Smooth muscle cell (in vitro differentiated cells): ENCODE results near the gene PRR7. TPM values are rescaled to one million over a fixed set of nuclear protein-coding genes. Genes with fewer than 3 reads are reported as not detected.

Experiments
- DNase-seq: peaks from one replicate; lab custom pipeline; 2025; ENCODE audit not compliant: unreplicated experiment; lab: John Stamatoyannopoulos, UW
- H2AFZ ChIP-seq: fragments of 200-600 bp; sonication (generic); 2 replicates; pipeline ENCODE4 v1.6.0; 2016; ENCODE audit warnings: antibody characterized with exemption, low read depth, mild to moderate bottlenecking
- H3F3A ChIP-seq: fragments of 200-600 bp; sonication (generic); 2 replicates; pipeline ENCODE4 v1.6.0; 2017; ENCODE audit warnings: antibody characterized with exemption, low read depth
- H3K27ac ChIP-seq: fragments of 200-600 bp; sonication (generic); 2 replicates; pipeline ENCODE4 v1.5.1; 2016; ENCODE audit warnings: low read depth, mild to moderate bottlenecking
- H3K27me3 ChIP-seq: fragments of 200-600 bp; sonication (generic); 2 replicates; pipeline ENCODE4 v1.6.1; 2016; ENCODE audit warnings: low read depth, mild to moderate bottlenecking
- H3K36me3 ChIP-seq: fragments of 200-600 bp; sonication (generic); 2 replicates; pipeline ENCODE4 v1.5.1; 2016; ENCODE audit warnings: low read depth
- H3K4me1 ChIP-seq: fragments of 200-600 bp; sonication (generic); 2 replicates; pipeline ENCODE4 v1.5.1; 2016; ENCODE audit warnings: low read depth
- H3K4me2 ChIP-seq: fragments of 200-600 bp; sonication (generic); 2 replicates; pipeline ENCODE4 v1.6.0; 2016; ENCODE audit warnings: mild to moderate bottlenecking
- H3K4me3 ChIP-seq: fragments of 200-600 bp; sonication (generic); 2 replicates; pipeline ENCODE4 v1.5.1; 2016; ENCODE audit warnings: mild to moderate bottlenecking
- H3K79me2 ChIP-seq: fragments of 200-600 bp; sonication (generic); 2 replicates; pipeline ENCODE4 v1.6.0; 2016; ENCODE audit warnings: low read depth, mild to moderate bottlenecking
- H3K9ac ChIP-seq: fragments of 200-600 bp; sonication (generic); 2 replicates; pipeline ENCODE4 v1.6.0; 2016; ENCODE audit warnings: low read depth
- H3K9me3 ChIP-seq: fragments of 200-600 bp; sonication (generic); replicated peaks from 2 replicates; pipeline ENCODE4 v1.5.1; 2016; ENCODE audit warnings: low read depth
- H4K20me1 ChIP-seq: fragments of 200-600 bp; sonication (generic); 2 replicates; pipeline ENCODE4 v1.6.0; 2016; ENCODE audit warnings: low read depth
- WGBS: methylation state at CpG from one replicate; pipeline ENCODE4 v1.1.7; 2016; ENCODE audit warnings: low lambda C conversion rate; 5-methylcytosine and 5-hydroxymethylcytosine counted together
- polyA plus RNA-seq: library from polyadenylated mRNA; unstranded; fragments of >200 nt; fragmentation: Nextera tagmentation; extraction: Ambion mirVana; gene quantifications from 2 replicates; pipeline ENCODE4 v1.2.1, GENCODE V29; 2016
- total RNA-seq: library from RNA; depleted of rRNA; stranded (reverse); fragments of >200 nt; gene quantifications from 2 replicates; pipeline ENCODE4 v1.2.3, GENCODE V29; 2014
- TF ChIP-seq, protein P1 (sequence below): fragments of 200-600 bp; sonication (generic); IDR thresholded peaks from 2 replicates; pipeline ENCODE4 v1.5.1; 2017; ENCODE audit warnings: borderline replicate concordance, mild to moderate bottlenecking, antibody characterized with exemption; ENCODE audit not compliant: insufficient read depth, poor library complexity, severe bottlenecking

The PRR7 gene
- total and polyA plus RNA-seq, 2 experiments from 2014 or later = 6.5 to 31.9 TPM

DNA sequence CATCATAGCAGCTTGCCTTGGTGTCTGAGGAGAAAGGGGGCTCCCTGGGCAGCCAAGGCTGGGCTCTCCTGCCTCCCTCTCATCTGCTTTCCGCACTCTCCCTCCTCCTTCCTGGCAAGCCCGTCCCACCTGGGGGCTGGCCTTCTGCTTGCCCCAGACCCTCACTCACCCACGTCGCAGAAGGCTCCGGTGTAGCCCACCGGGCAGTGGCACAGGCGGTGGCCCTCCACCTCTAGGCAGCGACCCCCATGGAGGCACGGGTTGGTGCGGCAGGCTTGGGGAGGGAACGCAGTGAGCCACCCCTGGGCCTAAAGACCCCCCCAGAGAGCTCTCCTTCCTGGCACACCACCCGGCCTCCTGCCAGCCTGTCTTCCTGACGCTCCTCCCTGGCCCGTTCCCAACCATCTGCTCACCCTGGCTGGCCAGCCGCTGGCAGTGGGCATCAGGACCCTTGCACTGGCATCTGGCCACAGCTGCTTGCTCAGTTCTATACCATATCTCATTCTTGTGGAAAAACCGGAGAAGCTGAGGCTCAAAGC lies 41.9 kb upstream of the PRR7 start:
- 65% methylated on average over 16 of the region's 16 CpGs for WGBS
- Histone ChIP-seq H3K79me2 (no peaks in the 10 kb centered on the region), H3F3A (peaks cover 9% of the 10 kb centered on the region), H3K9ac (no peak overlapping the region), H3K27me3 (peaks cover 23% of the 10 kb centered on the region), H3K27ac (no peak overlapping the region), H3K9me3 (no peaks in the 10 kb centered on the region), H3K36me3 (no peaks in the 10 kb centered on the region), H3K4me3 (peak overlapping the region; percentile 62), H2AFZ (peak overlapping the region; percentile 89), H4K20me1 (no peaks in the 10 kb centered on the region), H3K4me2 (peak overlapping the region; percentile 96), H3K4me1 (peaks cover 18% of the 10 kb centered on the region)
- no peak for DNase-seq
- TF ChIP-seq, protein P1, sequence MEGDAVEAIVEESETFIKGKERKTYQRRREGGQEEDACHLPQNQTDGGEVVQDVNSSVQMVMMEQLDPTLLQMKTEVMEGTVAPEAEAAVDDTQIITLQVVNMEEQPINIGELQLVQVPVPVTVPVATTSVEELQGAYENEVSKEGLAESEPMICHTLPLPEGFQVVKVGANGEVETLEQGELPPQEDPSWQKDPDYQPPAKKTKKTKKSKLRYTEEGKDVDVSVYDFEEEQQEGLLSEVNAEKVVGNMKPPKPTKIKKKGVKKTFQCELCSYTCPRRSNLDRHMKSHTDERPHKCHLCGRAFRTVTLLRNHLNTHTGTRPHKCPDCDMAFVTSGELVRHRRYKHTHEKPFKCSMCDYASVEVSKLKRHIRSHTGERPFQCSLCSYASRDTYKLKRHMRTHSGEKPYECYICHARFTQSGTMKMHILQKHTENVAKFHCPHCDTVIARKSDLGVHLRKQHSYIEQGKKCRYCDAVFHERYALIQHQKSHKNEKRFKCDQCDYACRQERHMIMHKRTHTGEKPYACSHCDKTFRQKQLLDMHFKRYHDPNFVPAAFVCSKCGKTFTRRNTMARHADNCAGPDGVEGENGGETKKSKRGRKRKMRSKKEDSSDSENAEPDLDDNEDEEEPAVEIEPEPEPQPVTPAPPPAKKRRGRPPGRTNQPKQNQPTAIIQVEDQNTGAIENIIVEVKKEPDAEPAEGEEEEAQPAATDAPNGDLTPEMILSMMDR = no peak

DNA sequence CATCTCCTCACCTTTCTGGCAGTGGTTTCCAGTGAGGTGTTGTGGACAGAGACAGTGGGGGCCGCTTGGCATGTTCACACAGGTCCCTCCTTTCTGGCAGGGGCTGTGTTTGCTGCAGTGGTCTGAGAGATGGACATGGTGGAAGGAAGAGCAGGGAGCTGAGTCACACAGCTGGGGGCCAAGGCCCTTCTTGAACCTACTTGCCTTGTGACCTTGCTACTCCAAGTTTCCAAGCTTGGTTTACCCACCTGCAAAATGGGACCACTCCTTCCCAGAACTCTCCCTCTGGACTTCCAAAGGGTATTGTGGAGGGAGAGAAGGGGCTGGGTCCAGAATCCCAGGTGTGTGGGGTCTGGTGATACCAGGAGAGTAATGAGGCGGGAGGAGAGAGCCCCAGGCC lies 41.3 kb upstream of the PRR7 start:
- H3K4me2 ChIP-seq = no peak overlapping the region
- no peak overlapping the region for H3K27ac ChIP-seq
- H3K4me1 ChIP-seq = peaks cover 18% of the 10 kb centered on the region
- TF ChIP-seq, protein P1 = no peak
- H3K27me3 ChIP-seq = peaks cover 23% of the 10 kb centered on the region
- no peak overlapping the region for H3K4me3 ChIP-seq
- no peak for DNase-seq
- WGBS = 80% methylated on average over 2 of the region's 2 CpGs
- H3K9me3 ChIP-seq = no peaks in the 10 kb centered on the region
- H3F3A ChIP-seq = peaks cover 9% of the 10 kb centered on the region
- no peak overlapping the region for H2AFZ ChIP-seq
- no peaks in the 10 kb centered on the region for H4K20me1 ChIP-seq
- H3K36me3 ChIP-seq = no peaks in the 10 kb centered on the region
- no peaks in the 10 kb centered on the region for H3K79me2 ChIP-seq
- H3K9ac ChIP-seq = no peak overlapping the region

DNA sequence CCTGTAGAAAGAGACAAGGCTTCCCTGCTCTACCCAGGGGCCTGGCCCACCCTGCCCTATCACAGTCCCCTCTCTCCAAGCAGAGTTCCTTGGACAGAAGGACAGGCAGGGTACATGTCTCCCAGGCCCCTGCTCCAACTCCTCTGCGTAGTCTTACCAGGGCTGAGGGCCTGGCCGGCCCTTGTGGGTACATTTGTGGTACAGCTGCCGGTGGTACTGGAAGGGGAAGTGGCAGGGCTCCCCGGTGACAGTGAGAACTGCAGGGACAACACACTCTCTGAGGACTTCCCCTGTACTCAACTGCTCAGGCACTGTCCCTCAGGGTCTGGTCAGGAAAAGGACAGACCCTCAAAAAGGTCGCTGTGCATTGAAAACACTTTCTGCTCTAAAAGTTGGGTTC lies 40.8 kb upstream of the PRR7 start:
- no peak for DNase-seq
- Histone ChIP-seq H2AFZ (no peak overlapping the region), H3K4me2 (no peak overlapping the region), H3K27me3 (peaks cover 23% of the 10 kb centered on the region), H3K9me3 (no peaks in the 10 kb centered on the region), H3K4me3 (no peak overlapping the region), H3K9ac (no peak overlapping the region), H3K4me1 (peaks cover 18% of the 10 kb centered on the region), H3K79me2 (no peaks in the 10 kb centered on the region), H3F3A (peaks cover 9% of the 10 kb centered on the region), H3K27ac (no peak overlapping the region), H3K36me3 (no peaks in the 10 kb centered on the region), H4K20me1 (no peaks in the 10 kb centered on the region)
- TF ChIP-seq, protein P1 = no peak
- WGBS = 92% methylated on average over 5 of the region's 5 CpGs

DNA sequence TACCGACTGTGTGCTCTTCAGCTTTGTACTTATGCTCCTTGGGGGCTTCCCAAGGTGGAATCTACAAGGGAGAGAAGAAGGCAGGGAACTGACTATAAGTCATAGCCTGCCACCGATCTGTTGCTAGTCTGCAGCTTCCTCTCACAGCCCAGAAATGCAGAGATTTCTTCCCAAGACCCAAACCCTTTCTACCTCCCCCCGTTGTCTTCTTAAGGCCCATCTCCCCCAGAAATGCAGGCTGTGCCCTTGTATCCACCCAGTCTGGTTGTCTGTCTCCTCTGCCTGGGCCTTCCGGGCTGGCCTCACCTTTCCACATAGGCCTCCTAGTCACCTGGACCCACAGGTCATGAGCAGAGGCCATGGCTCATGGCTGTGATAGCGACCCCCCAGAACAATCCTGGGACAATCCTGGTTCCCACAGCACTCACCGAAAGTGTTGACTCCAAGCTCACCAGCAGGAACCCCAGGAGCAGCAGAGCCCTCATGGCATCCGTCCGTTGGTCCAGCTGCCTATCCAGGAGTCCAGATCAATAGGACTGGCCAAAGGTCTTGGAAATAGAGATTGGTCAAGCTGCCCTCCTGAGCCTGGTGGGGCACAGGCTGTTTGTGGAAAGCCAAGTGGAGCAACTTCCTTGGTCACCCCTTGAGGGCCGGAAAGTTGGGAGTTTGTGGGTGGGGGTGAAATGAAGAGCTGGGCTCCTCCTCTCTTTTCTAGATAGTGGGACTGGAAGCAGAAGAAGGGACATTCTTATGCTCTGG lies 37.4 kb upstream of the PRR7 start, which contains the start of gene F12:
Gene F12, minus strand, starts transcription at position 522 of the 759 bp plus-strand sequence. Its CDS starts 37 bp downstream, at position 485.
- no peak for DNase-seq
- Histone ChIP-seq H3K79me2 (no peaks in the 10 kb centered on the region), H3K27me3 (peaks cover 9% of the 10 kb centered on the region), H3K4me3 (no peak within 1 kb of the TSS), H4K20me1 (no peaks in the 10 kb centered on the region), H2AFZ (no peak within 1 kb of the TSS), H3F3A (no peaks in the 10 kb centered on the region), H3K9ac (no peak within 1 kb of the TSS), H3K9me3 (no peaks in the 10 kb centered on the region), H3K36me3 (no peaks in the 10 kb centered on the region), H3K27ac (no peak within 1 kb of the TSS), H3K4me1 (peaks cover 4% of the 10 kb centered on the region), H3K4me2 (no peak within 1 kb of the TSS)
- TF ChIP-seq, protein P1 = no peak
- 91% methylated on average over 9 of the region's 9 CpGs for WGBS
